ENCODE data around the gene IGF1. TPM values are rescaled to one million over a fixed set of nuclear protein-coding genes. Genes with fewer than 3 reads are reported as not detected.

IGF1 gene
- total RNA-seq, 1 donor from 2014 or later = 62.2 TPM

DNA sequence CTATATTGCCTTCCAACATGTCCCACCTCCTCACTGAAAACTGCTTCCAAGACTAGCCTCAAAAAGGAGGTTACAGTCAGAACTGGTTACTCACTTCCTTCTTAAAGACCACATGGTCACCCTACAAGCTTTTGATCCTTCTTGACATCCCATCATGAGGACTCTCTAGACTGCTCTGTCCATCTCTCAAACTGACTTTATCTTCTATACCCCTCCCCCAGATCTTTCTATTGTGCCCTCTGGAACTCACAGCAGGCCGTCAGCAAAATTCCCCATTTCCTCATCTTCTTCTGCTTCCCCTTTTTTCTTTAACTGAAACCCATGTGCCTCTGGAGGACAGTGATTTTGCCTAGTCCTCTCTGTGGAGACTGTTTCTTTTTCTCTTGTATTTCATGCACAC is 18.1 kb upstream of the IGF1 start:
- TF ChIP-seq, protein P1, sequence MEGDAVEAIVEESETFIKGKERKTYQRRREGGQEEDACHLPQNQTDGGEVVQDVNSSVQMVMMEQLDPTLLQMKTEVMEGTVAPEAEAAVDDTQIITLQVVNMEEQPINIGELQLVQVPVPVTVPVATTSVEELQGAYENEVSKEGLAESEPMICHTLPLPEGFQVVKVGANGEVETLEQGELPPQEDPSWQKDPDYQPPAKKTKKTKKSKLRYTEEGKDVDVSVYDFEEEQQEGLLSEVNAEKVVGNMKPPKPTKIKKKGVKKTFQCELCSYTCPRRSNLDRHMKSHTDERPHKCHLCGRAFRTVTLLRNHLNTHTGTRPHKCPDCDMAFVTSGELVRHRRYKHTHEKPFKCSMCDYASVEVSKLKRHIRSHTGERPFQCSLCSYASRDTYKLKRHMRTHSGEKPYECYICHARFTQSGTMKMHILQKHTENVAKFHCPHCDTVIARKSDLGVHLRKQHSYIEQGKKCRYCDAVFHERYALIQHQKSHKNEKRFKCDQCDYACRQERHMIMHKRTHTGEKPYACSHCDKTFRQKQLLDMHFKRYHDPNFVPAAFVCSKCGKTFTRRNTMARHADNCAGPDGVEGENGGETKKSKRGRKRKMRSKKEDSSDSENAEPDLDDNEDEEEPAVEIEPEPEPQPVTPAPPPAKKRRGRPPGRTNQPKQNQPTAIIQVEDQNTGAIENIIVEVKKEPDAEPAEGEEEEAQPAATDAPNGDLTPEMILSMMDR (IDR thresholded peaks at IDR 0.05; ENCODE audit: unreplicated experiment) = no peak
- DNase-seq (ENCODE audit: low spot score in 2 of 2, unreplicated experiment in 2 of 2) = no peak
- peaks cover 11% of the 10 kb centered on the region for H3K9me3 Mint-ChIP-seq
- H3K4me1 Mint-ChIP-seq = peaks cover 2% of the 10 kb centered on the region
- H3K27ac Mint-ChIP-seq = no peak overlapping the region
- H3K36me3 Mint-ChIP-seq = peaks cover 3% of the 10 kb centered on the region
- no peak overlapping the region for H3K4me3 Mint-ChIP-seq
- no peaks in the 10 kb centered on the region for H3K27me3 Mint-ChIP-seq (ENCODE audit: low read depth)

DNA sequence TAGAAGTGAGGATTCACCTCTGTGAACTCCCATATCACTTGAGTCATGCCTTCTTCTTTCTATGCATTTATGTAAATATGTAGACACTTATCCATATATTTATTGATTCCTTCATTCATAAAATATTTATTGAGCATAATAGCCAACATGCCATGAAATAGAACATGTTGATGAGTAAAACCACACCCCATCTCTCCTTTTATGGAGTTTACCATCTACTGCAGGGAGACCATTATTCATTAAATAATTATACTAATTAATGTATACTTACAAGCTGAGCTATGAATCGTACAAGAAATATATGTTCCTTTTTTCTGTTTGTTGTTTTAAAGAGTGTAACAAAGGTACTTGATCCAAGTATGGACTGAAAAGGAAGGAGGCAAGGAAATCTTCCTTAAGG is 17.4 kb upstream of the IGF1 start:
- no peak for DNase-seq (ENCODE audit: low spot score in 2 of 2, unreplicated experiment in 2 of 2)
- H3K4me3 Mint-ChIP-seq = no peak overlapping the region
- H3K4me1 Mint-ChIP-seq = no peaks in the 10 kb centered on the region
- H3K9me3 Mint-ChIP-seq = peaks cover 18% of the 10 kb centered on the region
- peaks cover 4% of the 10 kb centered on the region for H3K36me3 Mint-ChIP-seq
- H3K27ac Mint-ChIP-seq = no peak overlapping the region
- H3K27me3 Mint-ChIP-seq (ENCODE audit: low read depth) = no peaks in the 10 kb centered on the region
- TF ChIP-seq, protein P1 (IDR thresholded peaks at IDR 0.05; ENCODE audit: unreplicated experiment) = no peak

GRCh38 chr12:102496591-102496990 is 16.2 kb upstream of the IGF1 start:
- H3K4me1 Mint-ChIP-seq = no peaks in the 10 kb centered on the region
- H3K36me3 Mint-ChIP-seq = peaks cover 7% of the 10 kb centered on the region
- H3K27me3 Mint-ChIP-seq (ENCODE audit: low read depth) = no peaks in the 10 kb centered on the region
- no peak for DNase-seq (ENCODE audit: low spot score in 2 of 2, unreplicated experiment in 2 of 2)
- H3K4me3 Mint-ChIP-seq = no peak overlapping the region
- H3K9me3 Mint-ChIP-seq = peaks cover 28% of the 10 kb centered on the region
- TF ChIP-seq, protein P1 (IDR thresholded peaks at IDR 0.05; ENCODE audit: unreplicated experiment) = no peak
- H3K27ac Mint-ChIP-seq = no peak overlapping the region

GRCh38 chr12:102487226-102487625 is 6.9 kb upstream of the IGF1 start:
- no peak overlapping the region for H3K27ac Mint-ChIP-seq
- H3K36me3 Mint-ChIP-seq = peaks cover 10% of the 10 kb centered on the region
- no peak for DNase-seq (ENCODE audit: low spot score in 2 of 2, unreplicated experiment in 2 of 2)
- H3K4me3 Mint-ChIP-seq = no peak overlapping the region
- no peaks in the 10 kb centered on the region for H3K27me3 Mint-ChIP-seq (ENCODE audit: low read depth)
- H3K4me1 Mint-ChIP-seq = peaks cover 24% of the 10 kb centered on the region
- H3K9me3 Mint-ChIP-seq = peaks cover 24% of the 10 kb centered on the region
- TF ChIP-seq, protein P1 (IDR thresholded peaks at IDR 0.05; ENCODE audit: unreplicated experiment) = no peak

- no peak overlapping the region for H3K27ac Mint-ChIP-seq
- no peaks in the 10 kb centered on the region for H3K27me3 Mint-ChIP-seq (ENCODE audit: low read depth)
- H3K9me3 Mint-ChIP-seq = peaks cover 17% of the 10 kb centered on the region
Observed at GRCh38 chr12:102486153-102486552, 5.8 kb upstream of the IGF1 start.

More at GRCh38 chr12:102486153-102486552, 5.8 kb upstream of the IGF1 start:
- Mint-ChIP-seq H3K4me1 (peaks cover 24% of the 10 kb centered on the region), H3K36me3 (peaks cover 6% of the 10 kb centered on the region), H3K4me3 (no peak overlapping the region)
- TF ChIP-seq, protein P1 (IDR thresholded peaks at IDR 0.05; ENCODE audit: unreplicated experiment) = no peak
- no peak for DNase-seq (ENCODE audit: low spot score in 2 of 2, unreplicated experiment in 2 of 2)

Data from mesothelial cell of epicardium (in vitro differentiated cells).